Lung microvascular endothelial cell (primary cell): ENCODE data around the gene ATRX. TPM values are rescaled to one million over a fixed set of nuclear protein-coding genes. Genes with fewer than 3 reads are reported as not detected.
"Not testable (repeated sequence)": the region's sequence is repeated elsewhere in the genome, so short reads cannot be mapped to it uniquely, and the experiment has no call there.

Experiments used
- DNase-seq, 2 donors: peaks; one replicate each; pipeline versions ENCODE4 v3.0.0 to v3.0.0-alpha.2; 2010; ENCODE audit warnings: low read depth in 2 of 2
- total RNA-seq: library from RNA; depleted of rRNA; stranded (reverse); fragments of >200 nt; gene quantifications from 2 replicates; pipeline ENCODE4 v1.2.1, GENCODE V29; 2014

Gene ATRX, protein sequence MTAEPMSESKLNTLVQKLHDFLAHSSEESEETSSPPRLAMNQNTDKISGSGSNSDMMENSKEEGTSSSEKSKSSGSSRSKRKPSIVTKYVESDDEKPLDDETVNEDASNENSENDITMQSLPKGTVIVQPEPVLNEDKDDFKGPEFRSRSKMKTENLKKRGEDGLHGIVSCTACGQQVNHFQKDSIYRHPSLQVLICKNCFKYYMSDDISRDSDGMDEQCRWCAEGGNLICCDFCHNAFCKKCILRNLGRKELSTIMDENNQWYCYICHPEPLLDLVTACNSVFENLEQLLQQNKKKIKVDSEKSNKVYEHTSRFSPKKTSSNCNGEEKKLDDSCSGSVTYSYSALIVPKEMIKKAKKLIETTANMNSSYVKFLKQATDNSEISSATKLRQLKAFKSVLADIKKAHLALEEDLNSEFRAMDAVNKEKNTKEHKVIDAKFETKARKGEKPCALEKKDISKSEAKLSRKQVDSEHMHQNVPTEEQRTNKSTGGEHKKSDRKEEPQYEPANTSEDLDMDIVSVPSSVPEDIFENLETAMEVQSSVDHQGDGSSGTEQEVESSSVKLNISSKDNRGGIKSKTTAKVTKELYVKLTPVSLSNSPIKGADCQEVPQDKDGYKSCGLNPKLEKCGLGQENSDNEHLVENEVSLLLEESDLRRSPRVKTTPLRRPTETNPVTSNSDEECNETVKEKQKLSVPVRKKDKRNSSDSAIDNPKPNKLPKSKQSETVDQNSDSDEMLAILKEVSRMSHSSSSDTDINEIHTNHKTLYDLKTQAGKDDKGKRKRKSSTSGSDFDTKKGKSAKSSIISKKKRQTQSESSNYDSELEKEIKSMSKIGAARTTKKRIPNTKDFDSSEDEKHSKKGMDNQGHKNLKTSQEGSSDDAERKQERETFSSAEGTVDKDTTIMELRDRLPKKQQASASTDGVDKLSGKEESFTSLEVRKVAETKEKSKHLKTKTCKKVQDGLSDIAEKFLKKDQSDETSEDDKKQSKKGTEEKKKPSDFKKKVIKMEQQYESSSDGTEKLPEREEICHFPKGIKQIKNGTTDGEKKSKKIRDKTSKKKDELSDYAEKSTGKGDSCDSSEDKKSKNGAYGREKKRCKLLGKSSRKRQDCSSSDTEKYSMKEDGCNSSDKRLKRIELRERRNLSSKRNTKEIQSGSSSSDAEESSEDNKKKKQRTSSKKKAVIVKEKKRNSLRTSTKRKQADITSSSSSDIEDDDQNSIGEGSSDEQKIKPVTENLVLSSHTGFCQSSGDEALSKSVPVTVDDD (N-terminal part only)
- 41.0 and 53.8 TPM in 2 replicates for total RNA-seq

DNA sequence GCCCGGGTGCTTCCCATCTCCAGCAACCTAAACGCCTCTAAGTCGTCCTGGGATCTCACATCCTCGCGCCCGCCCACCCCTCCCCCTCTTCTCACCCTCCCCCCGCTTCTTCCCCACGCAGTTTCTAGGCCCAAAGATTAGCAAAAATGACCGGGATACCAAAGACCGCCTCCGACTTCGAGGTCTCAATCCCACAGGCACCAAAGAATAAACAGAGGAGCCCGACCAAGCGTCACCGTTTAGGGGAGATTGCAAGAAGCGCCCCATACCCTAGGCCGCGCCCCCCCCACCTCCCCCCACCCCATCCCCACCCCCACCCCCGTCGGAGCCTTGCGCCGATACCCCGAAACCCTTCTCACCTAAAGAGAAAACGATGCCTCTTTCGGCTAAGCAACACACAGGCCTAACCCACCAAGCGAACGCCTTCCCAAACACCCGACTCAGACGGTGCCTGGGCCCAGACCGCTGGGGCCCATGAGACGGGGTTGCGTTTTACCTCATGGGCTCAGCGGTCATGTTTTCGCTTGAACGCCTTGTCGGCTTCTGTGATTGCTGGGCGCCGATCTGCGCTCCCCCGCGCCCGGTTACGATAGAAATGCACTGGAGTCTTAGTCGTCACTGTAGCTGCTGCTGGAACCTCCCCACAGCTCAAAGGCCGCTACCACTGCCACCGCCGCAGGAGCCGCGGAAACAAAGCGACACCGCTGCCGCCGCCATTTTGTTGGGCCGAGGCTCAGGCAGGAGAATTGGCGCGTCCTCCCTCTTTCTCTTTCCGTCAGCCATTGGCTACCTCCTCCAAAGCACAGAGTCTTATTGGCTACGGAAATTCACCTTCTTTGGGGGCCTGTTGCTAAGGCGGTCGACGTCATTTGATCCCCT, at the start of gene ATRX:
ATRX (minus strand) TSS at position 731 of the 879 bp plus-strand sequence; CDS start at position 516, 215 bp downstream.
- peak; percentile 83 to 88 for DNase-seq

DNA sequence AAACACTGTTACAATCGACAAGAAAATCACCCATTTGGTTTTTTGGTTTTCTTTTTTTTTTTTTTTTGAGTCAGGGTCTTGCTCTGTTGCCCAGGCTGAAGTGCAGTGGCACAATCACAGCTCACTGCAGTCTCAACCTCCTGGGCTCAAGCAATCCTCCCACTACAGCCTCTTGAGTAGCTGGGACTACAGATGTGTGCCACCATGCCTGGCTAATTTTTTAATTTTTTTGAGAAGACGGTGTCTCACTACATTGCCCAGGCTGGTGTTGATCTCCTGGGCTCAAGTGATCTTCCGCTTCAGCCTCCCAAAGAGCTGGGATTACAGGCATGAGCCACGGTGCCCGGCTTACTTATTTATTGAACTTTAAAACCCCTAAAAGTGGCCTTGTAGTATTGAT, 45.5 kb upstream of the ATRX start:
- not testable (repeated sequence) for DNase-seq

DNA sequence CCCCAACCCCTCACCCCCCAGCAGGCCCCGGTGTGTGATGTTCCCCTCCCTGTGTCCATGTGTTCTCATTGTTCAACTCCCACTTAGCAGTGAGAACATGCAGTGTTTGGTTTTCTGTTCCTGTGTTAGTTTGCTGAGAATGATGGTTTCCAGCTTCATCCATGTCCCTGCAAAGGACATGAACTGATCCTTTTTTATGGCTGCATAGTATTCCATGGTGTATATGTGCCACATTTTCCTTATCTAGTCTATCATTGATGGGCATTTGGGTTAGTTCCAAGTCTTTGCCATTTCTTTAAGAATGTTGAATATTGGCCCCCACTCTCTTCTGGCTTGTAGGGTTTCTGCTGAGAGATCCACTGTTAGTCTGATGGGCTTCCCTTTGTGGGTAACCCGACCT, 36.0 kb upstream of the ATRX start:
- DNase-seq = not testable (repeated sequence)

DNA sequence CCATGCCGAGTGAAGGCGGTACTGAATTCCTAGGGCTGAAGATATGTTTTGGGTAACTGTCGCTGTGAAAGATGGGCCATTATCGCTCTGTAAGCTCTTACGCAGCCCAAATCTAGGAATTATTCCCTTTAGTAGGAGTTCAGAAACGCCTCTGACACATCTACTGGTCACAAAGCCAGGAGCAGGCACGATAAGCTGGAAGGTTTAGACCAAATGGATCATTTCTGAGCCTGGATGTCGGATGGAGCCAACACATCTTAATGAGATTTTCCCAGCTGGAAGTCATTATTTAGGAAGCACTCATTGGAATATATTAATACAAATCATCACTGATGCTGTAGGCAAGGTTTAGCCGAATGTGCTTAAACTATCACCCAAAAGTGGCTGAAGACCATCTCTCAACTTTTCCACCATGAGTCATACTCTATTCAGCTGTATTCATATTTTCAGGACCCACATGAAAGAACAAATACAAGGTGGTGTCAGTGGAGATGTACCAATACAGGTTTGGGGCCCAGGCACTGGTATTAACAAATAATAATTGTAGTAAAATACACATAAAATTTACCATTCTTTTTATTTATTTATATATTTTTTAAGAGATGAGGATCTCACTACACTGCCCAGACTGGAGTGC, 34.2 kb upstream of the ATRX start:
- no peak for DNase-seq

DNA sequence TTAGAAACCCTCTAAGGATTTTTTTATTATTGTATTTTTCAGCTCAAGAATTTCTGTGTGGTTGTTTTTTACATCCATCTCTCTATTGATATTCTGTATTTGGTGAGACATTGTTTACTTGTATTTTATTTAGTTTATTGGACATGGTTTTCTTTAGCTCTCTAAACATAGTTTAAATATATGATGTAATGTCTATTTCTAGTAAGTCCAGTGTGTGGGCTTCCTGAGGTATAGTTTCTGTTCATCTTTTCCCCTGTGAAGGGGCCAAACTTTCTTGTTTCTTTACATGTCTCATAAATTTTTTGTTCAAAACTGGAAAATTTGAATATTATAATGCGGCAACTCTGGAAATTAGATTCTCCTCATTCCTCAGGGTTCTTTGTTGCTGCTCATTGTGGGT, 28.2 kb upstream of the ATRX start:
- no peak for DNase-seq

DNA sequence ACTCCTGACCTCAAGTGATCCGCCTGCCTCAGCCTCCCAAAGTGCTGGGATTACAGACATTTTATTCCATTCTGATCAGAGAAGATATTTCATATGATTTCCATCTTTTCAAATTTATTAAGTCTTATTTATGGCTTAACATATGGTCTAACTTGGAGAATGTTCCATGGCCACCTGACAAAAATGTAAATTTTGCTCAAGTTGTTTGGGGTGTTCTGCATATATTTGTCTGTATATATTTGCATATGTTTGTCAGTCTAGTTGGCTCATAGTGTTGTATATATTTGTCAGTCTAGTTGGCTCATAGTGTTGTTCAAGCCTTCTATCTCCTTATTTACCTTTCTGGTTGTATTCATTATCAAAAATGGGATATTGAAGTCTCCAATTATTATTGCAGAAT, 16.2 kb upstream of the ATRX start:
- no peak for DNase-seq

DNA sequence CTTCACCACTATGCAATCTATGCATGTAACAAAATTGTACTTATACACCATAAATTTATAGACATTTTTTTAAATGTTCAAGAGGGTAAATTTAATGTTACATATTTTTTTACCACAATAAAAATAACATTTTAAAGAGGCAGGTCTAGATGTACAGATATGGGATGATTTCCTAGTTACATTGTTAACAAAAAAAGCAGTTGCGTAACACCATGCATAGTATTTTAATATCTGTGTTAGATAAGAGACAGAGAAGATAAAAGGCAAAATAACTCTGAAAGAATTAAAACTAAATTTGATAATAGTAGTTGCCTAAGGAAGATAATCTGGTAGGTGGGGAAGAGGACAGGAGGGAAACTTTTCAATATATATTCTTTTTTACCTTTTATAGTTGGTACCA, 9.1 kb upstream of the ATRX start:
- no peak for DNase-seq

DNA sequence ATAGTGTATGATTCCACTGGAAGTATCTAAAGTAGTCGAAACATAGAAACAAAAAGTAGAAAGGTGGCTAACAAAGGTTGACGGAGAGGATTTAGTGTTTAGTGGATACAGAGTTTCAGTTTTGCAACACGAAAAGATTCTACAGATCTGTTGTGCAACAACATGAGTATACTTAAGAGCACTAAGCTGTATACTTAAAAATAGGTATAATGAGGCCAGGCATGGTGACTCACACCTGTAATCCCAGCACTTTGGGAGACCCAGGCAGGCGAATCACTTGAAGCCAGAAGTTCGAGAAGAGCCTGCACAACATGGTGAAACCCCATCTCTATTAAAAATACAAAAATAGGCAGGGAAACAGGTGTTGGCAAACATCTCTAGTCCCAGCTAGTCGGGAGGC, 7.9 kb upstream of the ATRX start:
- no peak for DNase-seq

DNA sequence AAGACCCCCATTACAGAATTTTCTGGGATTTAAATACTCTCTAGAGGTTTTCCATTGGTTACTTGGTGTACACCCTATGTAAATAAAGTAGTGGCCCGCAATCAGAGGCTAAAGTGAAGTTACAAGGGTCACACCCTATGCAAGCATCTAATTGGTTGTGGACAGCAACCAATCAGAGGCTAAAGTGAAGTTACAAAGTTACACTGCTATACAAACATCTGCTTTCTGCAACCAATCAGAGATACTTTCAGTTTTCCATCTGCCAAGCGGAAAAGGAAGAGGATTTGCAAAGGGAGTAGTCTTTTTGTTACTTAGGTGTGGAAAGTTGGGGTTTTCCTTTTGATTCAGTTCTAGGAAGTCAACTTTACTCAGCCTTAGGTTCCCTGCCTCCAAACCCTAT, 2.0 kb upstream of the ATRX start:
- peak; percentile 22 to 50 for DNase-seq

DNA sequence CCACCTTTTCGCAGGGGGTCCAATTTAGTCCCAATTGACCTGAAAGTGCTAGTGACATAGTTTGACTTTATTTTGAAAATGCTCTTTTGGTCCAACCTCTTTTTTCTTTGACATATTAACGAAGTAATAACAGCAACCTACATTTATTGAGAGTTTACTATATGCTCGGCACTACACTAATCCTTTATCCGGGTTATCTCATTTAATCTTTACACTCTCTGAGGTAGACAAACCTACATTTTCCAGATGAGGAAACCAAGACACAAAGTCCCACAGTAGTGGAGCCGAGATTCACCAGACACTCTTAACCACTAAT, 307 bp upstream of the ATRX start:
- DNase-seq = no peak

DNA sequence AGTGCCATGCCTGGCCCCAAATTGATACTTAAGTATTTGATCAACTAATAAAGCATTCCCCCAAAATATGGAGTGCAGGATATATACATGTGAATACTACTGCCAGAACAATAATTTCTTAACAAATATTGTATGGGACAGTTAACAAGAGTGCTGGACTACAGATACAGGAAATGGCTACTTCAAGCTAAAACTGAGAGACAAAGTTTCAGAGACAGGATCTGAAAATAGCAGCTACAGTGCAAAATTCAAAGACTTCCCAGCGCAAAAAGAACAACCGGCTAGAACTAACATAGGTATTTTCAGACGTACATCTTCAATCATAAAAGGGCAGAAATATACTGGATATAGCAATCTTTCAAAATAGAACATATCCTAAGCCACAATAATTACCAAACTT, 6.3 kb downstream of the ATRX start:
- no peak for DNase-seq

DNA sequence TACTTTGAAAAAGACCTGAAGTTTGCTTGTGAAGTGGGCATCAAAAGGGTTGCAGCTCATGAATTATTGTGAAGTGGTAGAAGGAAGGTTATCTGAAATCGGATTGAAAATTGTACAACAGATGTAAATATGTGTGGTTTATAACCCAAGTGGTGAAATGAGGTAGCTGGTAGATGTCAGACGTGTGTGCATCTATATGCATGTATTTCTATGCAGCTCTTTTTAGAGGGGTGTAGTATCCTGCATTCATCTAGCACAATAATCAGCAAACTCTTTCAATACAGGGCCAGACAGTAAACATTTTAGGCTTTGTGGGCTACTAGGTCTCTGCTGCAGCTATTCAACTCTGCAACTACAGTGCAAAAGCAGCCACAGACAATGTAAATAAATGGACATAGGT, 9.4 kb downstream of the ATRX start:
- DNase-seq = no peak

DNA sequence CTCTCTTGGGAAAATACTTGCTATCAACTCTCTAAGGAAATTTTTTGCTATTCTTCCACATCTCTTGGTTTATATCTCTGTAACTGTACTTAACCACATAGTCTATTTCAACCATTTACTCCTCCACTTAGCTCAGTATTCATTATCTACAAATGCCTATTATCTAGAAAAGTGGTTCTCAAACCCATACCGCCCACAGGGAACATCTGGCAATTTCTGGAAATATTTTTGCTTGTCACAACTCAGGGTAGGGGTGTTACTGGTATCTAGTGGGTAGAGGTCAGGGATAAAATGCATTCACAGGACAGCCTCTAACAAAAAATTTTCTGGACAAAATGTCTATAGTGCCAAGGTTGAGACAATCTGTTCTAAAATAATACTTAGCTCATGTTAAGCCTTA, 14.4 kb downstream of the ATRX start:
- no peak for DNase-seq

DNA sequence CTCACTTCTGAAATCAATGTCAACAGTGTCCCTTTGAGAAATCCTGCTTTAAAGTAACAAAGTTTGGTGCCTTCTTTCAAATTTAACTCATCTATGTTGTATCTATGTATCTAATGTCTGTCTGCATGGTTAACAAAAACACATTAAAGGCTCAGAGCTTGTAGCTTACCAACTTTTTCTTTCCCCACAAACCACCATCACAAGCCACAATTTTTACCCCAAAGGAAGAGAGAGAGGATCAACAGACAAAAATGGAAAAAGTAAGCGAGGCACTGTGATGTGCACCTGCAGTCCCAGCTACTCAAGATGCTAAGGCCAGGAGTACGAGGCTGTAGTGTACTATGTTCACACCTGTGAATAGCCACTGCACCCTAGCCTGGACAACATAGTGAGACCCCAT, 17.2 kb downstream of the ATRX start:
- no peak for DNase-seq

DNA sequence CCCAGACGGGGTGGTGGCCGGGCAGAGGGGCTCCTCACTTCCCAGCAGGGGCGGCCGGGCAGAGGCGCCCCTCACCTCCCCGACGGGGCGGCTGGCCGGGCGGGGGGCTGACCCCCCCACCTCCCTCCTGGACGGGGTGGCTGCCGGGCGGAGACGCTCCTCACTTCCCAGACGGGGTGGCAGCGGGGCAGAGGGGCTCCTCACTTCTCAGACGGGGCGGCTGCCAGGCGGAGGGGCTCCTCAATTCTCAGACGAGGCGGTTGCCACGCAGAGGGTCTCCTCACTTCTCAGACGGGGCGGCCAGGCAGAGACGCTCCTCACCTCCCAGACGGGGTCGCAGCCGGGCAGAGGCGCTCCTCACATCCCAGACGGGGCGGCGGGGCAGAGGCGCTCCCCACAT, 19.8 kb downstream of the ATRX start:
- DNase-seq = not testable (repeated sequence)

DNA sequence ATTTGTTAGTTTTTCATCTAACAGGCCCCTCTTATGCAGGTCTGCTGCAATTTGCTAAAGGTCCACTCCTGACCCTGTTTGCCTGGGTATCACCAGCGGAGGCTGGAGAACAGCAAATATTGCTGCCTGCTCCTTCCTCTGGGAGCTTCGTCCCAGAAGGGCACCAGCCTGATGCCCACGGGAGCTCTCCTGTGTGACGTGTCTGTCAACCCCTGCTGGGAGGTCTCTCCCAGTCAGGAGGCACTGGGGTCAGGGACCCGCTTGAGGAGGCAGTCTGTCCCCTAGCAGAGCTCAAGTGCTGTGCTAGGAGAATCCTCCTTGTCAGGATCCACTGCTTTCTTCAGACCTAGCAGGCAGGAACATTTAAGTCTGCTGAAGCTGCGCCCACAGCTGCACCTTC, 30.5 kb downstream of the ATRX start:
- DNase-seq = no peak

DNA sequence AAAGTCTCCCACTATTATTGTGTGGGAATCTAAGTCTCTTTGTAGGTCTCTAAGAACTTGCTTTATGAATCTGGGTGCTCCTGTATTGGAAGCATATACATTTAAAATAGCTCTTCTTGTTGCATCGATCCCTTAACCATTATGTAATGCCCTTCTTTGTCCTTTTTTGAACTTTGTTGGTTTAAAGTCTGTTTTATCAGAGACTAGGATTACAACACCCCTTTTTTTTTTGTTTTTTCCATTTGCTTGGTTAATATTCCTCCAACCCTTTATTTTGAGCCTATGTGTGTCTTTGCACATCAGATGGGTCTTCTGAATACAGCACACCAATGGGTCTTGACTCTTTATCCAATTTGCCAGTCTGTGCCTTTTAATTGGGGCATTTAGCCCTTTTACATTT, 32.1 kb downstream of the ATRX start:
- not testable (repeated sequence) for DNase-seq

DNA sequence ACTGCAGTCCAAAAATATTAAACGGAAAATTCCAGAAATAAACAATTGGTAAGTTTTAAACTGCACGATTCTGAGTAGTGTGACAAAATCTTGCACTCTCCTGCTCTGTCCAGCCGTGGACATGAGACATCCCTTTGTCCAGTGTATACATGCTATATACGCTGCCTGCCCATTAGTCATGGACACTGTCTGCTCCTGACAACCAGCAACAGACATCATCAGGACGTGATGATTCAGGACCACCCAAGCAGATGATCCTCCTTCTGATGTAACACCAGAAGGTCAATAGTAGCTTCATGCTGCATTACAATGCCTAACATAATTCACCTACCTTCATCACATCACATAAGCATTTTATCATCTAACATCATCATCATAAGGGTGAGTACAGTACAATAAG, 36.3 kb downstream of the ATRX start:
- DNase-seq = peak; percentile 9 to 64

DNA sequence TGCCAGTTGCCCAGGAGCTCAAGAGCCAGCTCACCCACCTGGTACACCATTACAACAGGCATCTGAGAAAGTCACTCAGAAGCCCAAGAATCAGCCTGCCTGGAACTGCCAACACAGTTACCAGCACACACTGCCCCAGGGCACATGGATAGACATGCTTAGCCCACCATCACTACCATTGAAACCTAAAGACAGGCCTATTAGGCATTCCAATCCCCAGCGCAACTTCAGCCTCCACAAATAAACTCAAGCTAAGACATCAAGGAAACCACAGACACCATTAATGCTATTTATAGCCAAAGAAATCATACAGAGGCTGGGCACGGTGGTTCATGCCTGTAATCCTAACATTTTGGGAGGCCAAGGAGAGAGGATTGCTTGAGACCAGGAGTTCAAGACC, 42.3 kb downstream of the ATRX start:
- DNase-seq = no peak

DNA sequence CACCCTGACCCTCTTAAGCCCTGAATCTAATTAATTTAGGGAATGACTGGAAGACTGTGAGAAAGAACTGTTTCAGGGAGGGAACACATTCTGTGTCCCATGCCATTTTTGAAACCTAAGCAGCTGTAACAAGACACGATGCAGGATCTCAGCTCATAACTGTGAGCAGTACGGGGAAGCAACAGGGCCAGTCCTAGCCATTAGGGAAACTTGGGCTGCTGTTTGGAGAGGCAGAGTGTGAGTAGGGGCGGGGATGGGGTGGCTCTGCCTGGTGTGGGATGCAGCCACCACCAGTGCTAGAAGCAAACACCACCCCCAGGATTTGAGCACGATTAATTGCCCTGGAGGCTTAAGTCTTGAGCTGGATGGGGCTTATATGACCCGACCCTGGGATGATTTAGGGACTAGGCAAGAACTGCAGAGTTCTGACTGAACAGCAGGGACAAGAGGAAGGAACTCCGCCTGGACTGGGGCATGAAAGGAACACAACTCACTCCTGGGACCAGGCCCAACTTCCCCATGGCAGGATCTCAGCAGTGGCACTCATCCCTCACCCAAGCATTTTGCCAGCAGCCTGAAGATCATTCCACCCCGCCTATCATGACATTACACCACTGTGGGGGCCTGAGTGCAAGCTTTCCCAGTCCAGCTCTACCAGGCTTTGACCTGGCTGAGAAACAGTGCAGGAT, 43.1 kb downstream of the ATRX start:
- peak; percentile 3 to 4 for DNase-seq
